SK-N-SH (cell line): Measurements from ENCODE around the gene SVBP. TPM values are rescaled to one million over a fixed set of nuclear protein-coding genes. Genes with fewer than 3 reads are reported as not detected.

ENCODE experiments used
- CTCF ChIA-PET: fragments of 300-600, 350-600 bp; formaldehyde crosslinking; extraction: SDS; loops from one replicate; lab custom pipeline; 2021; lab: Yijun Ruan, JAX
- POLR2A ChIA-PET: fragments of 350-600 bp; sonication (Branson Sonifier 250); formaldehyde crosslinking; extraction: SDS; loops from one replicate; lab custom pipeline; 2020; ENCODE audit warnings: antibody characterized with exemption, inconsistent platforms; lab: Yijun Ruan, JAX
- DNase-seq: peaks from one replicate; pipeline ENCODE4 v3.0.0; 2012
- H2AFZ ChIP-seq: fragments of 200-600 bp; sonication (generic); 2 replicates; pipeline ENCODE4 v1.8.1; 2016; ENCODE audit warnings: antibody characterized with exemption, mild to moderate bottlenecking, low read depth
- H3F3A ChIP-seq: fragments of 200-600 bp; sonication (generic); replicated peaks from 2 replicates; pipeline ENCODE3; 2016; ENCODE audit warnings: antibody characterized with exemption, mild to moderate bottlenecking; ENCODE audit not compliant: insufficient read depth
- H3K27ac ChIP-seq, 2 experiments: fragments of 200-500 bp in 1 of 2; fragments of 200-600 bp in 1 of 2; sonication (Bioruptor generic) in 1 of 2; sonication (generic), shearing (Covaris generic) in 1 of 2; 2 replicates each; pipeline versions ENCODE4 v1.5.1 to v1.6.1; 2014 to 2016; ENCODE audit warnings: low read depth in 2 of 2, inconsistent platforms in 1 of 2, low read length in 1 of 2, mild to moderate bottlenecking in 1 of 2, mixed read lengths in 1 of 2
- H3K27me3 ChIP-seq: fragments of 200-600 bp; sonication (generic), shearing (Covaris generic); 2 replicates; pipeline ENCODE4 v1.6.1; 2016; ENCODE audit warnings: mixed run types; ENCODE audit not compliant: insufficient read depth
- H3K36me3 ChIP-seq, 2 experiments: fragments of 200-500 bp in 1 of 2; fragments of 200-600 bp in 1 of 2; sonication (Bioruptor generic) in 1 of 2; sonication (generic) in 1 of 2; replicated peaks in 1 of 2; 2 replicates each; pipeline versions ENCODE3 to v1.5.1; 2014 to 2016; ENCODE audit warnings: low read length in 1 of 2, mild to moderate bottlenecking in 1 of 2; ENCODE audit not compliant: insufficient read depth in 2 of 2, control insufficient read depth in 1 of 2
- H3K4me1 ChIP-seq, 2 experiments: fragments of 200-500 bp in 1 of 2; fragments of 200-600 bp in 1 of 2; sonication (Bioruptor generic) in 1 of 2; sonication (generic), shearing (Covaris generic) in 1 of 2; 2 replicates each; pipeline versions ENCODE4 v1.5.1 to v1.6.1; 2014 to 2016; ENCODE audit warnings: low read depth in 1 of 2, low read length in 1 of 2, mixed run types in 1 of 2; ENCODE audit not compliant: insufficient read depth in 2 of 2, control insufficient read depth in 1 of 2
- H3K4me2 ChIP-seq: fragments of 200-600 bp; sonication (generic), shearing (Covaris generic); 2 replicates; pipeline ENCODE4 v1.6.1; 2017; ENCODE audit warnings: mixed run types
- H3K4me3 ChIP-seq, 2 experiments: fragments of 200-500 bp in 1 of 2; fragments of 200-600 bp in 1 of 2; sonication (Bioruptor generic) in 1 of 2; sonication (generic), shearing (Covaris generic) in 1 of 2; 2 replicates each; pipeline versions ENCODE4 v1.5.1 to v1.8.1; 2014 to 2016; ENCODE audit warnings: low read depth in 2 of 2, inconsistent platforms in 1 of 2, low read length in 1 of 2, mild to moderate bottlenecking in 1 of 2, mixed read lengths in 1 of 2, moderate library complexity in 1 of 2
- H3K79me2 ChIP-seq: fragments of 200-600 bp; sonication (generic); 2 replicates; pipeline ENCODE4 v1.8.1; 2017; ENCODE audit warnings: mild to moderate bottlenecking; ENCODE audit not compliant: insufficient read depth
- H3K9ac ChIP-seq: fragments of 200-600 bp; sonication (generic); 2 replicates; pipeline ENCODE4 v1.6.1; 2017; ENCODE audit warnings: mixed run types
- H3K9me2 ChIP-seq: fragments of 200-600 bp; sonication (generic); 2 replicates; pipeline ENCODE4 v1.6.1; 2017; ENCODE audit warnings: mixed run types
- H3K9me3 ChIP-seq: fragments of 200-600 bp; sonication (generic); 2 replicates; pipeline ENCODE4 v1.6.1; 2017; ENCODE audit warnings: mixed run types, mild to moderate bottlenecking, moderate library complexity
- H4K20me1 ChIP-seq: fragments of 200-600 bp; sonication (generic); 2 replicates; pipeline ENCODE4 v1.6.1; 2017; ENCODE audit warnings: mild to moderate bottlenecking, mixed run types; ENCODE audit not compliant: insufficient read depth
- ELF1 ChIP-seq: IDR thresholded peaks from 2 replicates; pipeline ENCODE4 v1.4.0; 2012
- EP300 ChIP-seq, 2 experiments: IDR thresholded peaks; 2 replicates each; pipeline versions ENCODE4 v1.4.0 to v1.6.1; 2012; ENCODE audit warnings: borderline replicate concordance in 1 of 2, low read depth in 1 of 2, low read length in 1 of 2
- EZH2phosphoT487 ChIP-seq: fragments of 200-600 bp; sonication (generic); IDR thresholded peaks from 2 replicates; pipeline ENCODE4 v1.6.1; 2017; ENCODE audit warnings: low read depth, mixed run types, mild to moderate bottlenecking, antibody characterized with exemption, moderate library complexity, borderline replicate concordance
- FOSL2 ChIP-seq: IDR thresholded peaks from 2 replicates; pipeline ENCODE4 v1.4.0; 2012; ENCODE audit warnings: low read depth, mild to moderate bottlenecking, moderate library complexity, borderline replicate concordance
- FOXJ3 ChIP-seq: sonication (generic); formaldehyde crosslinking; IDR thresholded peaks from 2 replicates; pipeline ENCODE4 v1.5.1; 2020; ENCODE audit warnings: mild to moderate bottlenecking, missing genetic modification reagents
- FOXM1 ChIP-seq: IDR thresholded peaks from 2 replicates; pipeline ENCODE4 v1.4.0; 2012; ENCODE audit warnings: low read depth, mild to moderate bottlenecking
- JUND ChIP-seq: IDR thresholded peaks from 2 replicates; pipeline ENCODE4 v1.4.0; 2012
- MEF2A ChIP-seq: IDR thresholded peaks from 2 replicates; pipeline ENCODE4 v1.4.0; 2012; ENCODE audit warnings: low read depth, borderline replicate concordance
- NFIC ChIP-seq: IDR thresholded peaks from 2 replicates; pipeline ENCODE4 v1.4.0; 2012; ENCODE audit warnings: borderline replicate concordance
- POLR2AphosphoS5 ChIP-seq: IDR thresholded peaks from 2 replicates; pipeline ENCODE4 v1.6.1; 2012; ENCODE audit warnings: low read depth, low read length
- RAD21 ChIP-seq: IDR thresholded peaks from 2 replicates; pipeline ENCODE4 v1.6.1; 2012; ENCODE audit warnings: mild to moderate bottlenecking, low read length
- RCOR1 ChIP-seq: fragments of 150-350 bp; IDR thresholded peaks from 2 replicates; pipeline ENCODE4 v1.6.1; 2017; ENCODE audit warnings: antibody characterized with exemption, low read length
- RFX5 ChIP-seq: IDR thresholded peaks from 2 replicates; pipeline ENCODE4 v1.6.1; 2012; ENCODE audit warnings: mild to moderate bottlenecking, improper control_type of control experiment, low read length
- SIN3A ChIP-seq: IDR thresholded peaks from 2 replicates; pipeline ENCODE4 v1.6.1; 2012; ENCODE audit warnings: low read depth, mild to moderate bottlenecking, low read length, moderate library complexity, borderline replicate concordance
- YY1 ChIP-seq: IDR thresholded peaks from 2 replicates; pipeline ENCODE4 v1.4.0; 2012; ENCODE audit warnings: low read depth, mild to moderate bottlenecking
- WGBS: methylation state at CpG from one replicate; pipeline ENCODE4 v1.1.6; 2017; ENCODE audit warnings: low lambda C conversion rate; 5-methylcytosine and 5-hydroxymethylcytosine counted together
- polyA plus RNA-seq, 3 experiments: library from polyadenylated mRNA; depleted of rRNA; stranded (reverse); fragments of >200 nt; gene quantifications; 2 replicates each; pipeline ENCODE4 v1.2.3, GENCODE V29; 2012
- TF ChIP-seq, protein P1 (sequence below): fragments of 150-350 bp; IDR thresholded peaks from 2 replicates; pipeline ENCODE4 v1.6.1; 2017; ENCODE audit warnings: antibody characterized with exemption, low read length, low read depth, borderline replicate concordance

The SVBP gene
- polyA plus RNA-seq, 1 of the 3 experiments (the other 2 are of a cell fraction): 18.6 TPM

DNA sequence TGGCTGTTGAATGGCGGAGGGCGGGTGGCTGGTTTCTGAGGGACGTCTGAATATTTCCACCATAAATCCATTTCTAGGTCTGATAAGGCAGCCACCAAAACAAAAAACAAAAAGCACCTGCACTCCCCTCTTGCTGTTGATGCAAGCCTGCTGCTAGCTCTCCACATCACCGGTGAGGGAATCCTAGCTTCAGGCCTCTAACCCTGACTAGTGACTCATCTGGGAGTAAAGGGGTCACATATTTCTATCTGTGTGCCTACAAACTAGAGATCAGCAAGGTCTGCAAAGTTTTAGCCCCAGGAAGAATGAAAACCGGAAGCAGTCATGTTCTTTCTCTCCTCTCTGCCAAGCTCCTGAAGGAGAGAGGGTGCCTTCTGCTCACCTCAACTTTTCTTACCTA, 10.6 kb downstream of the SVBP start (continued):
- TF ChIP-seq MEF2A (no peak), FOXJ3 (CRISPR knock-in tag) (no peak)
- TF ChIP-seq, protein P1, sequence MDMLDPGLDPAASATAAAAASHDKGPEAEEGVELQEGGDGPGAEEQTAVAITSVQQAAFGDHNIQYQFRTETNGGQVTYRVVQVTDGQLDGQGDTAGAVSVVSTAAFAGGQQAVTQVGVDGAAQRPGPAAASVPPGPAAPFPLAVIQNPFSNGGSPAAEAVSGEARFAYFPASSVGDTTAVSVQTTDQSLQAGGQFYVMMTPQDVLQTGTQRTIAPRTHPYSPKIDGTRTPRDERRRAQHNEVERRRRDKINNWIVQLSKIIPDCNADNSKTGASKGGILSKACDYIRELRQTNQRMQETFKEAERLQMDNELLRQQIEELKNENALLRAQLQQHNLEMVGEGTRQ: no peak

DNA sequence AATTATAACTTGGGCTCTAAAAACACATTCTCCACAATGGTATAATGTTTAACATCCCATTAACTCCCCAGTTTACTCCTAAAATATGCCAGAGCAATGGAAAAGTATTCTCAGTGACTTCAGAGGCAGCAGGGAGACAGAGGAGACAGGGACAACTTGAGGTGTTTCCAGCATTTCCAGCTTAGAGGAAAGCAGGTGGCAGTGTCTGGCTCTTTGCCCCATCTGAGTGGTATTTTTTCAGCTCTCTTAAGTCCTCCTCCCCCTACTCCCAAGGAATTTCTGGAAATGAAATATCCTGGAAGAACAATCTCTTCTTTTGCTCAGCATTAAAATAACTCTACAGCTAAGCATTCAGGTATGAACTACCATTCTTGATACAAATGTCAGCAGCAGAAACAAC, 11.0 kb downstream of the SVBP start:
- no peaks in the 10 kb centered on the region for H3K79me2 ChIP-seq
- ChIA-PET CTCF (interaction anchor here (1.0 to 7.8 kb wide), 4 partner anchors 10 to 107 kb away, joined by 3 to 26 read pairs (median 6); no protein-coding TSS in a partner anchor), POLR2A (no interaction called here)
- peaks cover 0 to under 1% of the 10 kb centered on the region in 2 experiments; a peak in 1 of 4 replicates for H3K4me1 ChIP-seq
- H3F3A ChIP-seq: no peaks in the 10 kb centered on the region
- no peak overlapping the region for H2AFZ ChIP-seq
- H3K9me2 ChIP-seq: no peaks in the 10 kb centered on the region
- no peak overlapping the region for H3K4me3 ChIP-seq
- no peak overlapping the region for H3K27ac ChIP-seq
- TF ChIP-seq JUND (no peak), EP300 (IDR thresholded peaks at IDR 0.05; ENCODE audit: borderline replicate concordance in 1 of 2, low read depth in 1 of 2, low read length in 1 of 2) (no peak), EZH2phosphoT487 (no peak)
- no peaks in the 10 kb centered on the region for H3K9me3 ChIP-seq
- H3K36me3 ChIP-seq: peaks cover 0 to 4% of the 10 kb centered on the region in 2 experiments
- H3K4me2 ChIP-seq: no peak overlapping the region
- H4K20me1 ChIP-seq: no peaks in the 10 kb centered on the region
- DNase-seq: no peak
- no peaks in the 10 kb centered on the region for H3K27me3 ChIP-seq
- H3K9ac ChIP-seq: no peak overlapping the region

DNA sequence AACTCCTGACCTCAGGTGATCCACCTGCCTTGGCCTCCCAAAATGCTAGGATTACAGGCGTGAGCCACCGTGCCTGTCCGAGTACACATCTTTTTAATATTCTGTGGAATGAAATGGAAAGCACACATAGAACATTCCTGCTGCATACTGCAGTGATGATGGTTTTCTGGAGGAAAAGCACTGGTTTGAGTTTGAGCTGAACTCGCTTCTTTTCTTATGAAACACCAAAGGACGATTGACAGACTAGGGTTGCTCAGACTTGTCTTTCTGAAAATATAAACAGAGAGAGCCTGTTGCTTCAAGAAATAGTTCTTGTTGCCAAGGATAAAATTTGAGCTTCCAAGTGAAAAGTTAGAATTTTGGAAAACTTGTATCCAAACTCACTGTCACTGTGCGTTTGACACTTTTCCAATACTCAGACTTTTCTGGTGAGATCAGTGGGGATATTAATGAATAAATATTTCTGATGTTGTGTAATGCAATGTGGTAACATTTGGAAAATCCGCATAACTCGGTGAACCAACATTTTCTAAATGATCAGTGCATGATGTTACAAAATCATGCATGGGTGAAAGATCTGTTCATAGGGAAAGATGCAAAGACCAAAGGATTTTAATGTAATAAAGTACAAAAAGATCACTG, 15.2 kb downstream of the SVBP start:
- no peaks in the 10 kb centered on the region for H3K79me2 ChIP-seq
- DNase-seq: no peak
- no peaks in the 10 kb centered on the region for H3K27me3 ChIP-seq
- H3F3A ChIP-seq: no peaks in the 10 kb centered on the region
- CTCF ChIA-PET: interaction anchor here (1.9 kb wide), 1 partner anchor 14 kb away, joined by 4 read pairs; no protein-coding TSS in a partner anchor
- H3K4me1 ChIP-seq: no peaks in the 10 kb centered on the region
- H3K9me2 ChIP-seq: no peaks in the 10 kb centered on the region
- TF ChIP-seq FOXJ3 (CRISPR knock-in tag) (no peak), RAD21 (no peak), RFX5 (no peak), SIN3A (no peak), FOSL2 (no peak), RCOR1 (no peak), YY1 (no peak), NFIC (no peak), POLR2AphosphoS5 (no peak), FOXM1 (no peak), ELF1 (no peak)
- TF ChIP-seq, protein P1: no peak
- no peak overlapping the region for H3K4me3 ChIP-seq
- H3K9ac ChIP-seq: no peak overlapping the region
- no peaks in the 10 kb centered on the region for H4K20me1 ChIP-seq
- WGBS: 92% methylated on average over 8 of the region's 8 CpGs
- no peaks in the 10 kb centered on the region for H3K9me3 ChIP-seq
- H3K27ac ChIP-seq: no peak overlapping the region
- POLR2A ChIA-PET: interaction anchor here (0.7 kb wide), 1 partner anchor 63 kb away, joined by 4 read pairs; no protein-coding TSS in a partner anchor
- H2AFZ ChIP-seq: no peak overlapping the region
- no peak overlapping the region for H3K4me2 ChIP-seq
- H3K36me3 ChIP-seq: no peaks in the 10 kb centered on the region
